ENCODE results near the gene BZW2.
"Not testable (repeated sequence)": the region's sequence is repeated elsewhere in the genome, so short reads cannot be mapped to it uniquely, and the experiment has no call there.

The BZW2 gene

GRCh38 chr7:16646472-16647072, 591 bp downstream of the BZW2 start:
- no peak for DNase-seq

DNA sequence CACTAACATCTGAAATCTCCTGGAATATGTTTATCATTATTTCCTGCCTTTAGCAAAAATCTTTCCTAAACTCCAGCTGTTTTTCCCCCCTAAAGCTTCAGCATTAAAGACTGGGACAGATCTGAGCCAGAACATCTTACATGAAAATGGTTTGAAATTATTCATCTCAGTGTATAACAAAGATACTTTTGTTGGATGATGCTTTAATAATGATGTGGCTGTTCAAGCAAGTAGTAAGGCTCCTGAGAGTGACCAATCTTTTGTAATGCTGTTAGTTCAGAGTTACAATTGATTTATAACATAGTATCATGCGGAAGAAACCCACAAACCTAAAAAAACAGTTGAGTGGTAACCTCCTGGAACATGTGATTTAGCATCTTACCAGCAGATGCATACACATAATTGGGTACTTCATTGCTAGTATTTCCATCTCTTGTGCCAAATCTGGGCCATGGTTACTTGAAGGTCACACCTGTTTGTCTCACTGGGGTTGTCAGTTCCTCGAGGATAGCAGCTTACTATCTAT, 1.5 kb downstream of the BZW2 start:
- DNase-seq, result no peak

GRCh38 chr7:16648551-16648950, 2.6 kb downstream of the BZW2 start:
- no peak for DNase-seq

DNA sequence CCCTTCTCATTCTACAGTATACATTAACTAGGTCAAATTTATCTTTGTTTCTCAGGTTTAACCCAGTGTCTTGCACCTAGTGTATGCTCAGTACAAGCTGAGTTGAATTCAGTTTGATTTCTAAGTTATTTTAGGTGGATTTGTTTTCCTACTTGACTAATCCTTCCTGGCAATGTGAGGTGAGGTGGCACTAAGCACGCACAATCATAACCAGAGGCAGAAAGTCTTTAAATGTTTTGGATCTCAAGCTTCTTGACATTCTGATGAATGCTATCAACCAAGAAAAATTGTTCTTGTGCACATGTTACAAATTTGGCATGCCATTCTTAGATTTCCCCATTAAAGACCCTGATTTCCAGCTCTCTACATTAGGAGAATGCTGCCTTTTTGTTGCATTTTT, 3.2 kb downstream of the BZW2 start:
- no peak for DNase-seq

DNA sequence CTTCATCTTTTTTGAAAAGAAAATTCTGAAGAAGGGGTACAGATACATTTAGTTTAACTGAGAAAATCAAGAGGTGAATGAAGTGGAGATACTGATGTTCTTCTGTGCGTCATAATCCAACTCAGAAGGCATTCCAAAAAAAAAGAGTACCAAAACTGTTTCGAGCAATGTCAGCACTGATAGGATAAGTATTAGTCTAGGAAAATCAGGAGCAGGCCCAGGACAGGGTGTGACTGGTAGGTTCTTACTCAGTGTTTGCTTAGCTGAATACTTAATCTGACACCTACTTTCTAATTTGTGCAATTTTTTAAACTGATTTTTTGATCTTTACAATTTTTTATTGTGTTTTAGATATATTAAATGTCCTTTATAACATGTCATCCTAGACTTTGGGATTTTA, 4.3 kb downstream of the BZW2 start:
- DNase-seq, result no peak

- no peak for DNase-seq
Measured at GRCh38 chr7:16651396-16652239, 5.6 kb downstream of the BZW2 start.

GRCh38 chr7:16652240-16652583, 6.2 kb downstream of the BZW2 start:
- DNase-seq, result no peak

- DNase-seq, result no peak
Measured at GRCh38 chr7:16652888-16653287, 6.9 kb downstream of the BZW2 start.

DNA sequence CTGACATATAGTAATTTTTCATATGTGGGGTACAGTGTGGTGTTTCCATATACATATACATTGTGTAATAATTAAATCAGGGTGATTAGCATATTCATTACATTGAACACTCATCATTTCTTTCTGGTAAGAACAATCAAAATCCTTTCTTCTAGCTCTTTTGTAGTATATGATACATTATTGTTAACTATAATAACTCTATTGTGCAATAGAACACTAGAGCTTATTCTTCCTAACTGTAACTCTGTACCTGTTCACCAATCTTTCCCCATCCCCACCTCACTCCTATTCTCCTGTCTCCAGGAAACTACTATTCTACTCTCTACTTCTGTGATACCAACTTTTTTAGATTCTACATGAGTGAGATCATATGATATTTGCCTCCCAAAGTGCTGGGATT, 9.4 kb downstream of the BZW2 start:
- DNase-seq, result no peak

GRCh38 chr7:16656141-16656540, 10.2 kb downstream of the BZW2 start:
- DNase-seq, result no peak

- no peak for DNase-seq
Measured at GRCh38 chr7:16657656-16658279, 11.8 kb downstream of the BZW2 start.

- DNase-seq, result not testable (repeated sequence)
Measured at GRCh38 chr7:16659854-16660497, 14.0 kb downstream of the BZW2 start.

GRCh38 chr7:16660702-16661464, 14.9 kb downstream of the BZW2 start:
- no peak for DNase-seq

DNA sequence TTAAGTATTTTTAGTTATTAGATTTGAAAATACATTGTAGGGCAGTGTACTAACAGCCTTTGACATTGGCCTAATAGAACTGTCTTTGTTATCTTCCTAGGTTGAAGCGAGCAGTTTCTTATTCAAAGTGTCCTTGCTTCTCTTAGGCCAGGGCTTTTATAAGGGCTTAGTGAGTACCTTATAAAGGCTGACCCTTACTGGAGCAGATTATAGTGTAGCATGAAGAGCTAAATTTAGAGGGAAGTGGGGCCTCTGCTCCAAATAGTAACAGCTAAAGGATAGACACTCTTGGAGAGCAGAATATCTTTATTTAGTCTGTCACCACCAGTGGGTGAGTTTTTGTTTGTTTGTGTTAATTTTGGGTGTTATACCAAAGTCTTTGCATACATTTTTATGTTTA, 15.9 kb downstream of the BZW2 start:
- no peak for DNase-seq

- DNase-seq, result no peak
Measured at GRCh38 chr7:16667355-16667754, 21.4 kb downstream of the BZW2 start.

DNA sequence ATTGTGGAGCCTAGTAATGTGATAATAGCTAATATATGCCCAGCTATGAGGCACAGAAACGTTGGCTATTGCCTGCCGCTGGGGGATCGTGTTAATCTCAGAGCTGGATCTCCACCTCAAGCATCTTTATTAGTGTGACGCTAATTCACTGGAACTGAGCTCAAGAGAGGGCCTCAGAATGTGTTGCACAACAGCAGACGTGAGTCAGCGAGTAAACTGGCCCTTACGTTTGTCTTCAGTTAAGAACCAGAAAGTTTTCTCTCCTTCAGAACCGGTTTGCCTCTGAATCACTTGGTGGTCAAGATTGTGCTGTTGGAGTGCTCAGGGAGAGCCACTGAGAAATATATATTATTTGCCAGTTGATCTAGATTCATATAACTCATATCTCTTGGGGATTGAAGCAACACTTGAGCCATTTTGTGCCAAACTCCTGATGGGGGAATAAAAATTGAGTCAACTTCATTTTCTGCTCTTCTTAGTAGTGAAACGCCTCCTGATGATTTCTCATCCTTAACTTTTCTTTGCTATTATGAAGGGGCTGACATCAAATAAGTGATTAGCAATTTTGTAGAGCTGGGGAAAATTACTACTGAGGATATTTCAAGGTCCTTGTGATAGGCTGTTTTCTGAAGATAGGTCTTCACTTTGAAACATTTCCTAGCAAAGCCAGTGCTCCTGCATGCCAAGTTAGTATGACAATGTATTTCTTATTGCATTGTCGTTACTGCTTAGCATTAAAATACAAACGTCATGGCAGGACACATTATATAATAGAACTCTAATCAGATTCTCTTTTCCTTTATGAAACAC, 22.3 kb downstream of the BZW2 start:
- peak; percentile 72 for DNase-seq

GRCh38 chr7:16668978-16669377, 23.0 kb downstream of the BZW2 start:
- no peak for DNase-seq

DNA sequence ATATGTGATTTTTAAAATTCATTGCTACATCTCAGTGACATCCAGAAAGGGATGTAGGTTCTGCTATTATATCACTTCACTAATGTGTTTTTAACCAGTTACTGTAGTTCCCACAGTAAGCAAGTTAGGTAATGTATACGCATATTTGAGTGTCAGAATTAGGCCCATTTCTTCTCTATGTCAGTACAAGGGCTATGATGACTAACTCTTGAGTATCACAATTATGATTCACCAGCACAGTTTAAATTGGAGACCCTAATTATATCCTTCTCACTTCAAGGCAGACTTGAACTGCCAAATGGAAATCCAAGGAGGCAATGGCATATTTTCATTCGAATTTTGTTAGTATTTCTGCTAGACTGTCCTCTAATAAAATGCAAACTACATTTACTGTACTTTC, 23.6 kb downstream of the BZW2 start:
- no peak for DNase-seq

DNA sequence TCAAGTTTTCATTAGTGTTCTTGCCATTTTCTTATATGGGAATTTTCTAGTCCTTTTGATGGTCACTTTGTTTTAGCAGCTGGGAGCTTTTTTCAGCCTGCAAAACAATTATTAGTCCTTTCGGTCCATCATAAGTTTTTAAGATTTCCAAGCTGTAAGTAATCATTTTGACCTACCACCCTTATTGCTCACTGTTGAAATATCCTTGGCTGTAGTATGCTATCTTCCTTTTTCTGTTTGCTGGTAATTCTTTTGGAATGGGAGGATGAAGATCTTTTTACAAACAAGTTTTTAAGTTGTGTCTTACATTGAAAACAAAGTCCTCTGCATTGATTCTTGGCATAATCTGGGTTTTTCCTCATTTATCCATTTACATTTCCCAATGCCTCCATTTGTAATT, 24.0 kb downstream of the BZW2 start:
- DNase-seq, result no peak

DNA sequence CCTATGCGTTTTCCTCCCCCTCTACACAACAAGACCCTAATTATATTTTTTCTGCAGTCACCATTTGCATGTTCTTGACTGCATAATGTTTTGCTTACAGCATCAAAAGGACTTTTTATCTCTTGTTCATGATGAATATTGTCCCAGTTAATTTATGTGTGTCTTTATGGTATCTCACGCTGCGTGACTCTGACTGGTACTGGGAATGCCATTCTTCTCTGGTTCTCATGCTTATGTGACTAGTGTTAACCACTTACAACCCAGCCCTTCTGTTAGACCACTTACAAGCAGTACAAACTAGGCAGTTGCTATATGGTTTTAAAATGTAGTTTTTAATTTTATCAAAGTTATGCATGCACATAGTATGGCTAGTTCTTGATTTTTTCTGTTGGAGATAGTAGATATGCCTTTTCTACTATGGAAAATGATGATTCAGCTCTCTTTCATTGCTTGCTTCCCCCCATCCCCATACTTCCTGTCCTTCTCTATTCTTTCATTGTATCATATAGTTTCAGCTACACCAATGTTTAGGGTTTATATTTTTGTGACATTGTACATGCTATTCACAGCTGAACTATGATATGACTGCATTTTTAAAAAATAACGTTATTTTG, 24.9 kb downstream of the BZW2 start:
- DNase-seq, result no peak

GRCh38 chr7:16671811-16672210, 25.8 kb downstream of the BZW2 start:
- DNase-seq, result no peak

Data from GF-D8 (cell line).